Muscle of leg (tissue), 11 donors: ENCODE results near the gene METTL13. TPM values are rescaled to one million over a fixed set of nuclear protein-coding genes. Genes with fewer than 3 reads are reported as not detected.
A peak's percentile ranks its signal among the peaks of the same experiment; 100 is the strongest.

ENCODE experiments used
- DNase-seq: peaks from one replicate; pipeline ENCODE4 v3.0.0; 2013
- H3K27ac ChIP-seq: one replicate; pipeline ENCODE4 v1.5.1; 2013; ENCODE audit warnings: mild to moderate bottlenecking, low read length, control low read depth
- H3K27me3 ChIP-seq: one replicate; pipeline ENCODE4 v1.6.1; 2013; ENCODE audit warnings: low read length; ENCODE audit not compliant: control insufficient read depth, insufficient read depth
- H3K36me3 ChIP-seq: one replicate; pipeline ENCODE4 v1.6.1; 2013; ENCODE audit warnings: low read length; ENCODE audit not compliant: control insufficient read depth, insufficient read depth
- H3K4me1 ChIP-seq: one replicate; pipeline ENCODE4 v1.6.1; 2013; ENCODE audit warnings: low read length; ENCODE audit not compliant: control insufficient read depth, insufficient read depth
- H3K4me3 ChIP-seq: one replicate; pipeline ENCODE4 v1.5.1; 2013; ENCODE audit warnings: low read length, control low read depth
- H3K9me3 ChIP-seq: replicated peaks from 2 replicates; pipeline ENCODE4 v1.6.1; 2013; ENCODE audit warnings: low read depth, low read length; ENCODE audit not compliant: control insufficient read depth
- WGBS: methylation state at CpG from one replicate; pipeline ENCODE4 v1.1.5; 2013; ENCODE audit warnings: missing lambda C conversion rate; ENCODE audit not compliant: insufficient coverage; 5-methylcytosine and 5-hydroxymethylcytosine counted together
- polyA plus RNA-seq, 8 donors: library from polyadenylated mRNA; unstranded; fragments of 120-200 nt; gene quantifications; one replicate each; pipeline versions ENCODE4 v1.2.1 to v1.2.3, GENCODE V29; 2013; ENCODE audit warnings: inconsistent platforms in 1 of 8, low replicate concordance in 1 of 8; ENCODE audit not compliant: insufficient read length in 8 of 8, insufficient read depth in 1 of 8
- total RNA-seq: library from RNA; stranded (reverse); fragments of 120-200 nt; gene quantifications from one replicate; pipeline ENCODE4 v1.2.4, GENCODE V29; 2013

The METTL13 gene
- total and polyA plus RNA-seq, 9 donors, result 16.3 to 27.9 (median 23.1) TPM

DNA sequence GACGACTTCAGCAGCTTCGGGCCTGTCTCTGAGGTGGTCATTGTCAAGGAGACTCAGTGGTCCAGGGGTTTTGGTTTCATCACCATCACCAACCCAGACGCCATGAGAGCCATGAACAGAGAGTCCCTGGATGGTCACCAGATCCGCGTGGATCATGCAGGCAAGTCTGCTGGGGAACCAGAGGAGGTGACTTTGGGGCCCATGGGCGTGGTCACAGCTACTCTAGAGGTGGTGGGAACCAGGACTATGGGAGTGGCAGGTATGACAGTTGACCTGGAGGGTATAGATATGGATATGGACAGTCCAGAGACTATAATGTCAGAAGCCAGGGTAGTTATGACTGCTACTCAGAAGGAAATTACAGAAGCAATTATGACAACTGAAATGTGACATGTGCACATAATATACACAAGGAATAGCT, 19.3 kb upstream of the METTL13 start:
- peaks cover 4% of the 10 kb centered on the region for H3K27me3 ChIP-seq
- no peak overlapping the region for H3K27ac ChIP-seq
- H3K9me3 ChIP-seq, result no peaks in the 10 kb centered on the region
- DNase-seq, result no peak
- no peaks in the 10 kb centered on the region for H3K36me3 ChIP-seq
- no peak overlapping the region for H3K4me3 ChIP-seq
- H3K4me1 ChIP-seq, result no peaks in the 10 kb centered on the region
- WGBS, result 83% methylated on average over 6 of the region's 6 CpGs

DNA sequence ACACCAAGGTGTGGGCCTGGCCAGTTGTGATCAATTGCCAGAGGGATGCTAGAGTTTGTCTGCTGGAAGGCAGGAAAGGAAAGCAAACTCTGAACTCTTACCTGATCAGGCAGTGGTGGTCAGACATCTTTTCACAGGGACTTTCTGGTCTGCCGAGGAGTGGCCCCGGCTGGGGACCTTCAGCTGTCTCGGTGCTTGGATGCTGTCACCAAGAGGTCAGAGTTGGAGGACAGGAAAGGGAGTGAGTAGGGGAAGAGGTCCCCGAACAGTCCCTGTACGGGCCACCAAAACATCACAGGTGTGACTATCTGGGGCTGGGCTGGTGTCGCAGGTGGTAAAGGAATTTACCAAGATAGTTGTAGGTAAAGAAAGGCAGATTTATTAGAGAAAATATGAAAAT, 17.7 kb upstream of the METTL13 start:
- H3K9me3 ChIP-seq, result no peaks in the 10 kb centered on the region
- H3K27ac ChIP-seq, result no peak overlapping the region
- no peak overlapping the region for H3K4me3 ChIP-seq
- no peak for DNase-seq
- 80% methylated on average over 6 of the region's 6 CpGs for WGBS
- no peaks in the 10 kb centered on the region for H3K36me3 ChIP-seq
- H3K27me3 ChIP-seq, result peaks cover 4% of the 10 kb centered on the region
- H3K4me1 ChIP-seq, result no peaks in the 10 kb centered on the region

GRCh38 chr1:171769171-171769570, 12.3 kb upstream of the METTL13 start:
- Histone ChIP-seq H3K27ac (no peak overlapping the region), H3K4me3 (no peak overlapping the region), H3K27me3 (peaks cover 3% of the 10 kb centered on the region), H3K36me3 (no peaks in the 10 kb centered on the region), H3K9me3 (no peaks in the 10 kb centered on the region), H3K4me1 (no peaks in the 10 kb centered on the region)
- 50% methylated on average over 2 of the region's 3 CpGs for WGBS
- no peak for DNase-seq

DNA sequence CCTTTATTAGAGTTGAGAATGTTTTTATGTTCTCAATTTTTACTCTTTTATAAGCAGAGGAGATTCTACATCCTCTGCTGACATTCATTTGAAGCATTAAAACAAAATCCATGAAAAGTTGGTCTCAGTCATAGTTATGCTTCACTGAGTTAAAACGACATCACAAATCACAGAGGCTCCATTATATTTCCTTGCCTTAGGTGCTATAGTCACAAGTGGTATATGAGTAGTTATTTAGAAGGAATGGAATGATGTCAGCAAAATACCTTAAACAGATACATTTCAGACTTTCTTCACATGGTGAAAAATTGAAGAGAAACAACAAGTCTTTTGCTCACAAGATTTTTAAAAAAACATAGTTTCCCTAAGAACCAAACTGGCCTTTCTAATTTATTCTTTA, 11.7 kb upstream of the METTL13 start:
- H3K36me3 ChIP-seq, result no peaks in the 10 kb centered on the region

GRCh38 chr1:171772312-171772711, 9.1 kb upstream of the METTL13 start:
- Histone ChIP-seq H3K4me3 (no peak overlapping the region), H3K27ac (no peak overlapping the region), H3K27me3 (no peaks in the 10 kb centered on the region), H3K36me3 (no peaks in the 10 kb centered on the region), H3K4me1 (no peaks in the 10 kb centered on the region), H3K9me3 (no peaks in the 10 kb centered on the region)
- WGBS, result 83% methylated on average over 1 of the region's 2 CpGs
- no peak for DNase-seq

More for the DNA sequence above, 11.7 kb upstream of the METTL13 start:
- no peak overlapping the region for H3K4me3 ChIP-seq
- no peaks in the 10 kb centered on the region for H3K4me1 ChIP-seq
- no peaks in the 10 kb centered on the region for H3K27me3 ChIP-seq
- WGBS, result no CpG with 5 or more reads among the region's 1 CpG
- no peaks in the 10 kb centered on the region for H3K9me3 ChIP-seq
- DNase-seq, result no peak
- H3K27ac ChIP-seq, result no peak overlapping the region

- Histone ChIP-seq H3K4me1 (peaks cover 15% of the 10 kb centered on the region), H3K4me3 (peak overlapping the region; percentile 49), H3K27me3 (no peaks in the 10 kb centered on the region), H3K9me3 (no peaks in the 10 kb centered on the region), H3K36me3 (peaks cover 16% of the 10 kb centered on the region), H3K27ac (peak overlapping the region; percentile 94)
- 50% methylated on average over 4 of the region's 11 CpGs for WGBS
- DNase-seq, result no peak
Observed at GRCh38 chr1:171780583-171781175, 781 bp upstream of the METTL13 start.

DNA sequence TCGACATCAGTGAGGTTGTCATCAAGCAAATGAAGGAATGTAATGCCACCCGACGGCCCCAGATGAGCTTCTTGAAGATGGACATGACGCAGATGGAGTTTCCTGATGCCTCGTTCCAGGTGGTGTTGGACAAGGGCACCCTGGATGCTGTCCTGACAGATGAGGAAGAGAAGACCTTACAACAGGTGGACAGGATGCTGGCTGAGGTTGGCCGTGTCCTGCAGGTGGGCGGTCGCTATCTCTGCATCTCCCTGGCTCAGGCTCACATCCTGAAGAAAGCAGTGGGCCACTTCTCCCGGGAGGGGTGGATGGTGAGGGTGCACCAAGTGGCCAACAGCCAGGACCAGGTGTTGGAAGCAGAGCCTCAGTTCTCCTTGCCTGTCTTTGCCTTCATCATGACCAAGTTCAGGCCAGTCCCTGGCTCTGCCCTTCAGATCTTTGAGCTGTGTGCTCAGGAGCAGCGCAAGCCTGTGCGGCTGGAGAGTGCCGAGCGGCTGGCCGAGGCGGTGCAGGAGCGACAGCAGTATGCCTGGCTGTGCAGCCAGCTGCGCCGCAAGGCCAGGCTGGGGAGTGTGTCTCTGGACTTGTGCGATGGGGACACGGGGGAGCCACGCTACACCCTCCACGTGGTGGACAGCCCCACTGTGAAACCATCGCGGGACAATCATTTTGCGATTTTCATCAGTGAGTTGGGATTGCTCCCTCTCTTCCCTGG, 2.5 kb downstream of the METTL13 start:
- no peak overlapping the region for H3K4me3 ChIP-seq
- 89% methylated on average over 18 of the region's 25 CpGs for WGBS
- no peaks in the 10 kb centered on the region for H3K27me3 ChIP-seq
- peaks cover 47% of the 10 kb centered on the region for H3K36me3 ChIP-seq
- H3K9me3 ChIP-seq, result no peaks in the 10 kb centered on the region
- H3K4me1 ChIP-seq, result peaks cover 15% of the 10 kb centered on the region
- DNase-seq, result no peak
- H3K27ac ChIP-seq, result no peak overlapping the region

- peaks cover 53% of the 10 kb centered on the region for H3K36me3 ChIP-seq
- H3K27me3 ChIP-seq, result no peaks in the 10 kb centered on the region
- no peak overlapping the region for H3K4me3 ChIP-seq
- H3K4me1 ChIP-seq, result peaks cover 15% of the 10 kb centered on the region
- no peak overlapping the region for H3K27ac ChIP-seq
- no peaks in the 10 kb centered on the region for H3K9me3 ChIP-seq
- no peak for DNase-seq
Observed at GRCh38 chr1:171784784-171785183, 3.3 kb downstream of the METTL13 start.

DNA sequence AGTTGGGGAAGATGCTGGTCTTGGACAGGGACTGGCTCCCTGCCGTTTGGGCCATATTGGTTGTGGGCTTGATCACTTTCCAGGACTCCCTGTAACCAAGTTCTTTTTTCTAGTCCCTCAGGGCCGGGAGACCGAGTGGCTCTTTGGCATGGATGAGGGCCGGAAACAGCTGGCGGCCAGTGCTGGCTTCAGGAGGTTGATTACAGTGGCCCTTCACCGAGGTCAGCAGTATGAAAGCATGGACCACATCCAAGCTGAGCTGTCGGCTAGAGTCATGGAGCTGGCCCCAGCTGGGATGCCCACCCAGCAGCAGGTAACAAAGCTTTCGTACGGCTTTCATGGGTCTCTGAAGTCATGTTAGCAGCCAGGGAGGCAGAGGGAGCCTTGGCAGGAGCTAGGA, 4.3 kb downstream of the METTL13 start:
- Histone ChIP-seq H3K27me3 (no peaks in the 10 kb centered on the region), H3K36me3 (peaks cover 60% of the 10 kb centered on the region), H3K9me3 (no peaks in the 10 kb centered on the region), H3K4me3 (no peak overlapping the region), H3K27ac (no peak overlapping the region), H3K4me1 (peaks cover 11% of the 10 kb centered on the region)
- no peak for DNase-seq
- 90% methylated on average over 8 of the region's 9 CpGs for WGBS

GRCh38 chr1:171786534-171786933, 5.1 kb downstream of the METTL13 start:
- no peaks in the 10 kb centered on the region for H3K27me3 ChIP-seq
- H3K4me3 ChIP-seq, result no peak overlapping the region
- peaks cover 65% of the 10 kb centered on the region for H3K36me3 ChIP-seq
- WGBS, result no CpG with 5 or more reads among the region's 2 CpGs
- H3K27ac ChIP-seq, result no peak overlapping the region
- H3K4me1 ChIP-seq, result peaks cover 11% of the 10 kb centered on the region
- no peak for DNase-seq
- H3K9me3 ChIP-seq, result no peaks in the 10 kb centered on the region
